Hair follicle dermal papilla cell (primary cell): ENCODE results near the gene ALG11. TPM values are rescaled to one million over a fixed set of nuclear protein-coding genes. Genes with fewer than 3 reads are reported as not detected.

Experiments used
- total RNA-seq: library from RNA; depleted of rRNA; stranded (reverse); fragments of >200 nt; gene quantifications from 2 replicates; pipeline ENCODE4 v1.2.3, GENCODE V29; 2012

The ALG11 gene
- total RNA-seq = 26.4 and 34.2 TPM in 2 replicates

GRCh38 chr13:52011632-52012511 lies at the start of gene ALG11:
ALG11 (plus strand) TSS chr13:52012398; CDS start chr13:52012419, 21 bp downstream.

GRCh38 chr13:52010890-52011631 lies 1.1 kb upstream of the ALG11 start, which contains the start of gene ATP7B:
ATP7B (minus strand) TSS chr13:52011450; CDS start chr13:52011337, 113 bp downstream.

GRCh38 chr13:52024481-52024880 lies 12.3 kb downstream of the ALG11 start, which contains the start of gene UTP14C:
UTP14C (plus strand) TSS chr13:52024691; CDS start chr13:52028805, 4,114 bp downstream.

Other genes with a start within 250 kb of the ALG11 start
- 3.9 and 6.1 TPM in 2 replicates for gene DHRS12, start 208.2 kb upstream of the ALG11 start, total RNA-seq
- gene TMEM272, start 167.2 kb upstream of the ALG11 start, total RNA-seq = not detected in 2 replicates
- not detected in 2 replicates for gene CCDC70, start 150.4 kb upstream of the ALG11 start, total RNA-seq
- gene ATP7B, start 948 bp upstream of the ALG11 start, total RNA-seq = 2.7 and 5.8 TPM in 2 replicates
- gene UTP14C, start 12.3 kb downstream of the ALG11 start, total RNA-seq = 14.9 and 16.6 TPM in 2 replicates
- under 0.01 and 0.12 TPM in 2 replicates for gene NEK5, start 116.7 kb downstream of the ALG11 start, total RNA-seq
- gene NEK3, start 147.2 kb downstream of the ALG11 start, total RNA-seq = 9.2 and 14.6 TPM in 2 replicates